HG03139 (cell line): Measurements from ENCODE around the gene RFLNA.

Experiments
- ATAC-seq: cut with Tn5 transposase; IDR thresholded peaks from one replicate; pipeline ENCODE4 v1.9.1; 2021; ENCODE audit not compliant: unreplicated experiment

Gene RFLNA

DNA sequence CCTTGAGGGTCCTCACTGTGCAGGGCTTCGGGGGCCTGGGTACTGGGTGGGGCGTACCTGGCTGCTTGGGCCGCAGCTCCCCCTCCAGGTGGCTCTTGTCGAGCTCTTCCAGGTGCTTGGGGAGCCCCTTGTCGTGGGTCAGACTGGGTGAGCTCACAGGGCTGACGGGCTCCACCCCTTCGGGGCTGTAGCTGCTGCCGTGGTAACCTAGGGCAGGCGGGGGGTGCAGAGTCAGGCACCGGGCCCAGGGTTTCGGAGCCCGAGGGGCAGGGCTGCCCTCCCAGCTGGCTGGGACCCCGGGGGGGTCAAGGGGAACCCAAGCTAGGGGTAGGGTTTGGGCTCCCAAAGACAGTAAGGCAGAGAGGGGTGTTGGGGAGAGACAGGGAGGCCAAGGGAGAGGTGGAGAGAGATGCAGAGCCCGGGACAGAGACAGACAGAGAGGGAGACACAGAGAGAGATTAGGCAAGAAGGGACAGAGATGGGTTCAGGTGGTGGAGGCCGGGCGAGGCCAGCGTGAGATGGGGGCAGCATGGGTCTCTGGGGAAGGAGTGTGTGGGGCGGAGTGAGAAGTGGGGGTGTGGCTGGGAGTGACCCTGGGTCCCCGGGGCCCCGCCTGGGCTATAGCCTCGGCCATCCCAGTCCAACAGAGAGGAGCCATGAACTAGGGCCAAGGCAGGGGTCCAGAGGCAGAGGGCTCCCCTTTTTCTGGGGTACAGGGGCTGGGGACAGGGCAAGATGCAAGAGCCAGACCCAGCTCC, 40.7 kb downstream of the RFLNA start:
- no peak for ATAC-seq

DNA sequence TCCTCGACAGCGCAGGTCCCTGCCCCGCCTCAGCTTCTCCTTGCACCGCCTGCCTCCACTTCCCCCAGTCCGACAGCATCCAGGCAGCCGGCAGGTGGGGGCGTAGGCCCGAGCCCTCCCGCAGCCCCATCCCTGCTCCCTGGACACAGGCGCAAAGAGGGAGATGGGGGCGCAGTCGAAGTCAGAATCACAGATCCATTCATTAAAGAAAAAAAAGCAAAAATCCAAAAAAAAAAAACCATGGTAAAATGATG, 41.2 kb downstream of the RFLNA start:
- no peak for ATAC-seq

DNA sequence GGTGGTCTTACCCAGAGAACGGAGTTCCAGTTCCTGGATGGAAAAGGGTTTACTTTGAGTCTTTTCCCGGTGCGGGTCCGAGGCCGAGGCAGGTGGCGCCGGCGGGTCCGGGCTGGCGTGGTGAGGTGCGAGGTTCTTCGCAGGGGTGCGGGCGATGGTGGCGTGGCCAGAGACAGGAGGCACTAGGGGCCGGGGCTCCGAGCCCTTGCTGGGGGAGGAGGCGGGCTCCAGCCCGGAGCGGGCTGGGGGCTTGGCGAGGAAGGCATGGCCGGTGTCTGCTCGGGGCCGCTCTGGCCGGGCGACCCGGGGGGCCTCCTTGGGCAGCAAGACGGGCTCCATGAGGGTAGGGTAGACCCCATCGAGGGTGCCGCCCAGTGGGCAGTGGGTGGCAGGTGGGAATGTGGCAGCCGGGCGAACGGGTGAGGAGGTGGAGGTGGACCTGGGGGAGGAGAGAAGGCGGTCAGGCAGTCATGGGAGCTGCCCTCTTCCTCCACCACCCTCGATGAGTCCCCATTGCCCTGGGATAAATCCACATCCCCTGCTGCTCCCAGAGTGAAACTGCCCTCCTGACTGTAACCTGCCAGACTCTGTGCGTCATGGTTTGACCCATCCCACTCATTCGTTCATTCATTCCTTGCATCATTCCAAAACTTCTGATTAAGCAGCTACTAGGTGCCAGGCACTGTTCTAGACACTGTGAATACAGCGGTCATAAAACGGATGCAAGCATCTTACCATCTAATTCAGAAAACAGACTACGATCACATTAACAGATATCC, 42.0 kb downstream of the RFLNA start:
- no peak for ATAC-seq

DNA sequence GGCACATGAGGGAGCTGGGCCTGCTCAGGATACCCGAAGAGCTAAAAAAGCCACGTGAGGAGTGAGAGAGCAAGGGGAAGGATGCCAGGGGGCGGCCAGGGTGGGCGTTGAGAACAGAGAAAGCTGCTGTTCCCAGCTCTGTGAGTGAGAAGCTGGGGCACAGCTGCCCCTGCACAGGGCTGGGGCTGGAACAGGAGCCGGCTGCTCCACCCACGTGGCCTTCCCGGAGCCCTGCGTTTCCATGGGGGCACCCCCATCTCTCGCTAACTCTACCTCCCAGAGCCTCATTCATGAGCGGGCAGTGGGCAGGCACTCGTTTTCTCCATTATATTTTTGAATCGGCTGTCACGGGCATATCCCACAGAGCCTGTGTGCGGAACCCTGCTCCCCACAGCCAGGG, 42.7 kb downstream of the RFLNA start:
- ATAC-seq = no peak

DNA sequence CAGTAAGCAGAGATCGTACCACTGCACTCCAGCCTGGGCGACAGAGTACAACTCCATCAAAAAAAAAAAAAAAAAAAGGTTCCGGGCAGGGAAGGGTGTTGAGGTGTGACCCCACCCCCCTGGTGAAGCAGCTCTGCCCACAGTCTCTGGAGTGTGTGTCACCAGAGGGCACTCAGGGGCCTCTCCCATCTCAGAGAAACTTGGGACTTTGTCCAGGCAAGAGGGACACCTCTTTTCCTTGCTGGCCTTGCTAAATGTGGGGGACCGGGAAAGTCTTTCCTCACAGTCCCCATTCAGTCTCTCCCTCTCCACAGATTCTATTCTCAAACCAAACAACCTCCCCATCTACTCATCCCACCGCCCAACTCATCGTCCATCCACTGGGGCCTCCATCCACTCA, 43.6 kb downstream of the RFLNA start:
- ATAC-seq = no peak

DNA sequence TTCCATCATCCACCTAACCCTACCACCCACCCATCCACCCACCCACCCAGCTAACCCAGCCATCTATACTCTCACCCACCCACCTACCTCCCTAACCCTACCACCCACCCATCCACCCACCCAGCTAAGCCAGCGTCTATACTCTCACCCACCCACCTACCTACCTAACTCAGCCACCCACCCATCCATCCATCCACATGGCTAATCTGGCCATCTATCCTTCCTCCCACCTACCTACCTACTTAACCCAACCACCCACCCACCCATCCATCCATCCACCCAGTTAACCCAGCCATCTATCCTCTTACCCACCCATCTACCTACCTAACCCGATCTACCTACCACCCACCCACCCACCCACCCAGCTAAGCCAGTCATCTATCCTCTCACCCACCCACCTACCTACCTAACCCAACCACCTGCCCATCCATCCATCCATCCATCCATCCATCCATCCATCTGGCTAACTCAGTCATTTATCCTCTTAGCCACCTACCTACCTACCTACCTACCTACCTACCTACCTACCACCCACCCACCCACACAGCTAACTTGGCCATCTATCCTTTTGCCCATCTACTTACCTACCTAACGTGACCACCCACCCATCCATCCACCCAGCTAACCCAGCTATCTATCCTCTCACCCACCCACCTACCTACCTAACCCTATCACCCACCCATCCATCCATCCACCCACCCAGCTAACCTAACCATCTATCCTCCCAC, 44.1 kb downstream of the RFLNA start:
- ATAC-seq = no peak

DNA sequence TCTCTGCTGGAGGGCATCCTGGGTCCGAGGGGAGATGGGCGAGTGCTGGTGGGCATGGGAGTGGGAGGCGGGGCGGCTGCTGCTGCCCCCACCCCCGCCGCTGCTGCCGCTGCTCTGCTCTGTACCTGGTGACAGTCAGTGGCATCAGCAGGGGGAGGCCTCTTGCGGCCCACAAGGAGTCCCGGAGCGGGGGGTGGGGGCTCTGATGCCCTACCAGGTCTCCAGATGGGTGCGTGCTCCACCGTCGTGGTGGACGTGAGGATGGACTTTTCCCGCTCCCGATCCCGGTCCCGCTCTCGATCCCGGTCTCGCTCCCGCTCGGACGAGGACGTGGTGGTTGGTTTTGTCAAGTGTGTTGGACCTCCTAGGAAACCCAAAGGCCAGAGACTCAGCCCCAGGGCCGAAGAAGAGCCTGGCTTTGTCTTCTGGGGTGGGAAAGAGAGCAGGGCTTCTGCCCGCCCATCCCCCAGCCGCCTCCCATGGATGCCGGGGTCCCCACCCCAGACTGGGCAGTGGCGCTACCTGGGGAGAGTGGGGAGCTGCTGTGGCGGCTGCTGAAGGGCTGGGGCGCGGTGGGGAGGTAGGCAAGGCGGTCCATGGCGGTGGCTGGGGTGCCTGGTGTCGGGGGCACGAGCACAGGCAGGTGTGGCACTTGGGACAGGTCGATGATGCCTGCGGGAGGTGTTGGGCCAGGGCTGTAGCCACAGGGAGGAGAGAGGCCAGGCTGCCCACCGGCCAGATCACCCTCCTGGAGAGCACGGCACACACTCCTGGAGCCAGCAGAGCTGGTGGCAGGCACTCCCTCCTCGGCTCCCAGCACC, 45.4 kb downstream of the RFLNA start:
- ATAC-seq = no peak

DNA sequence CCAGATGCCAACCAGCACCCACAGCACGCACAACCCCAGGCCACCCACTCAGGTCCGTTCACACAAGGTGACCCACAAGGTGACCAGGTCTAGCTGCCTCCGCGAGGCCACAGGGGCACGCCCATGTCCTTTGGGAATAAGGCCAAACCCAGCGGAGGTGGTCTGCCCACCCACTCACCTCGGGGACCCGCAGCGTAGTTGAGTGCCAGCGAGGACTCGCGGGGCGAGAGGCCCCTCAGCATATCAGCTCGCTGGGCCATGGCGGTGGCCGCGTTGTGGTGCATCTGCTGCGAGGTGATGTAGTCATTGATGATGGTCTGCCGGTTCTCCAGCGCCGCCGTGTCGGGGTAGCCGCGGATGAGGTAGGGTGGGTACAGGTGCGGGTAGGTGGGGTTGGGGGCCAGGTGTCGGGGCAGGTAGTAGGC, 46.8 kb downstream of the RFLNA start:
- ATAC-seq = no peak

DNA sequence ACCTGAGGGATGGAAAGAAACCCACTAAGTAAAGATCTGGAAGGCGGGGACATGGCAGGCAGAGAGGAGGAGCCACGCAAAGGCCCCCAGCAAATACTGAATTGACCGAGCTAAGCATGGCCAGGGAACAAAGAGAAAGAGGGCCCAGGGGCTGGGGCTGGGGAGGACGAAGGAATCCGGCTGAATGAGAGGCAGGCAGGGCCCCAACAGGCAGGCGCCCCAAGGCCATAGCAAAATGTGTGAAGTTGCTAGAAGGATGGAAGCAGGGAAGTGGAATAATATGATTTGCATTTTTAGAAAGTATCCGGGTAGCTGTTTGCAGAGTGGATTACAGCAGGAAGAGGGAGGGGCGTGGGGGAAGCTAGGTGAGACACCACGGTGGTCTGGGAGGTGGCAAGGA, 49.1 kb downstream of the RFLNA start:
- ATAC-seq = no peak

DNA sequence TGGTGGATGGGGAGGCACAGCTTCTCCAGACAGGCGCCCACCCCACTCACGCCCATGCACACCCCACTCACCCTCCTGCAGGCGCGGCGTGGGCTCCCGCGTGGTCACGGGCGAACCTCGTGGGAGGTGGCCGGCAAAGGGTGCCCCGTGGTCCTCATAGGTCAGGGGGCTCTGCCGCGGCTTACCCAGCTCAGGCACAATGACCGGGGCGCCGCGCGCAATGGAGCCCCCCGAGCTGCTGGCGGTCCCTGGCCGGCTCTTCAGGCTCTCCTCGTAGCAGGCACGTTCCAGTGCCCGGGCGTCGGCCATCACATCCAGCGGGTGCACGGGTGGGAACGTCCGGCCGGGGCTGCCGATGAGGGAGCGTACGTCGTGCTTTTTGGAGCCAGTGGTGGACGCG, 49.6 kb downstream of the RFLNA start:
- ATAC-seq = no peak

DNA sequence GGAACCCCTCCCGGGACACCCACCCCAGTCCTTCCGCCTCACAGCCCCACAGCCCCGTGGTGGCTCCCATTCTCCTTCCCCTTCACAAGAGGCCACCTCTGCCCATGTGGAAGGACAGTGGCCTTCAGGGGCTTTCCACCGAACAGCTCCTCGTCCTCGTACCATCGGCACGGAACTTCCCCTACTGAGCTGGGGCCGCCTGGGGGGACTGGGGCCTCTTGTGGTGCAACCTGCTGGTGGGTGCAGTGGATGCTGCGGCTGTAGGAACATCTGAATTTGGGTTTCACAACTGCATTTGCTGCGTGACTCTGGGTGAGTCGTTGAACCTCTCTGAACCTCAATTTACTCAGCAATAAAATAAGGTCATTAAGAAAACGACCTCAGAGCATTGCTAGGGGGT, 50.9 kb downstream of the RFLNA start:
- no peak for ATAC-seq

DNA sequence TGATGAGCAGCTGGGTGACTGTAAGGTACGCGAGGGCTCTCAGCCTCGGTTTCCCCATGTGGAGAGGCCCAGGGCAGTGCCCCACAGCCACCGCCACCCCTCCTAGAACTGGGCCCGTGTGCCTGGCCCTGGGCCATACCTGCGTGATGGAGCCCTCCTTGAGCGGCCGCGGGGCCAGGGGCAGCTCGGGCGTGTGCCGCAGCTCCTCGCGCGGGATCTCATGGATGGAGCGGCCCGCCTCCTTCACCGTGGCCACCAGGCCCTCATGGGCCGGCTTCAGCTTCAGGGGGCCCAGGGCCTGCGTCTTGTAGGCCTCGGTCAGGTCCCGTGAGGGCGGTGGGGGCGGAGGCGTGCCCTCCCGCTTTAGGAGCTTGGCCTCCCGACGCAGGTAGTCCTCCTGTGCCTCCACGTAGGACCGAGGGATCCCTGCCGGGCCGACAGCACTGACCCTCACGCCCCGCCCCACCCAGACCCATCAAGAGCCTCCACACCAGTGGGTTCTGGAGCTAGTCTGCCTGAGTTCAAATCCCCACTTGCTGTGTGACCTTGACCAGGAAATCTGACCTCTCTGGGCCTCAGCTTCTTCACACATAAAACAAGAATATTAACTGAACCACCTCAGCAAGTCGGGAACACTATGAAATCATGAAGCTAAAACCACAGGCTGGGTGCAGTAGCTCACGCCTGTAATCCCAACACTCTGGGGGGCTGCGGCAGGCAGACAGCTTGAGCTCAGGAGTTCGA, 51.7 kb downstream of the RFLNA start:
- no peak for ATAC-seq

DNA sequence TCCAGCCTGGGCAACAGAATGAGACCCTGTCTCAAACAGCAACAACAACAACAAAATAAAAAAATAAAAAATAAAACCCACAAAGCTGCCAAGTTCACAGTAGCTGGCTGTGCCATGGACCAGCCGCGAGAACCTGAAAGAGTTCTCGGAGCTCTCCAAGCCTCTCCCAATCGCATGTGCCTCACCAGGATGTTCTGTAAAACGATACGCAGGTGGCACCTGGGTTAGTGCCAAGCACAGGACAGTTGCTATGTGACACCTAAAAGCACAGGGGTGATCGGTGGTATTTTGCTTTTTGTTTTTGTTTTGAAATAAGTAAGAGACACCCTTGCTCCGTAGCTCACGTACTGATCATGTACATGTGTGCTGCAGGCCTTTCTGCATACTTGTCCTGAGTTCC, 52.4 kb downstream of the RFLNA start:
- no peak for ATAC-seq

DNA sequence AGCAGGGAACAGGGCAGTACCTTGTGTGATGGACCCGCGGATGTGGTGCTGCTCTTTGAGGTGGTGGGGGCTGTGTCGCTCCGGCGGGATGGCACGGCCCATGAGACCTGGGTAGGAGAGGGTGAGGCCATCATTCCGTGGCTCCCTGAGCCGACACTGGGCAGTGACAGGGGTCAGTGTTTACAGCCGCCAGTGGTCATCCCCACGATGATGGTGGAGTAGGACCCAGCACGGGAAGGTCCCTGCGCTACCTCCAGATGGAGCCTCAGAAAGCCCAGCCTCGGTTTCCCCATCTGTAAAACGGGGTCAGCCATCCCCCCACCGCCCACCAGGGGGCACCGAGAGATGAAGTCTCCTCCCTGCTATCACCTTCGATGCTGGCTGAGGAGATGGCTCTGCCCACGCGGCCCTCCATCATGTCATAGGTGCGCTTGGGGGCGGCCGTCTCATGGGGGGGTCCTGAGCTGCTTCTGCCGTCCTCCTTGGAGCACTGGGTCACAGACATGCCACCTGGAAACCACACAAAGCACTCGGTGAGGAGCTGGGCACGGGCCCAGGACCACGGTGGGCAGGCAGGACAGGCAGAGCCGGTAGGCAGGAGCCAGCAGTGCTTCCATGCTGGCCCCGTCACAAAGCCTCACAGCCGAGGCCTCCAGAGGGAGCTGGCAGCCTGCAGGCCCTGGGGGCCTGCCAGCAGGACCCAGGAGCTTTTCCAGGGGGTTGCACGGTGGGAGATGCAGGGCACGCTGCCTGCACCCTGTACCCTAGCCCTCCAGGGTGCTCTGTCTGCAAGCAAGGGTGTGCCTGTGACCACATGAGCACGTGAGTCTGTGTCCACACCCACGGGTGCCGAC, 53.1 kb downstream of the RFLNA start:
- no peak for ATAC-seq

DNA sequence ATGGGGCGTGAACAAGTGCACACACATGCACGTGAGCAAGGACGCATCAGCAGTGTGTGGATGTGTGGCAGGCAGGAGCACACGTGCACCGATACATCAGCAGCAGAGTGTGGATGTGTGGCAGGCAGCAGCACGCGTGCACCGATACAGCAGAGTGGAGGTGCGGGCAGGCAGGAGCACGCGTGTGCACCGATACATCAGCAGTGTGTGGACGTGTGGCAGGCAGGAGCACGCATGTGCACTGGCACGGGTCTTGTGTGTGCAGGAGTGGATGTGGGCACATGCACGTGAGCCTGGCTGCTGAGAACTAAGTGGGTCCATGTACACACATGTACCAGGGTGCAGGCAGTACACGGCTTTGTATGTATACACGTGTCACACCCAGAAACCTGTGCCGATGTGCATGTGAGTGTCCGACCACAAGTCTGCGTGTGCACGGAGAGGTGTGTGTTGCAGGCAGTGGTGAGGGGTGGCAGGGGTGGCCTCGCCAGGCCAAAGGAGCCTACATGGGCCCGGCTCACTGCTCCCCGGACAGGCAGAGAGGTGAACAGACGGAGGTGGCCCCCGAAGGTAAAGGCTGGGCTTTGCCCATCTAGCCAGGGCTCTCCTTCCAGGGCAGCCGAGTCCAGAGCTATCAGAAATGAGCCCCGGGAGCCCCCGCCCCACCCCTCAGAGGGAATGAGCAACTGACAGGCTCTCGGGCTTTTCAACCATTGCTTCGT, 53.9 kb downstream of the RFLNA start:
- ATAC-seq = no peak

DNA sequence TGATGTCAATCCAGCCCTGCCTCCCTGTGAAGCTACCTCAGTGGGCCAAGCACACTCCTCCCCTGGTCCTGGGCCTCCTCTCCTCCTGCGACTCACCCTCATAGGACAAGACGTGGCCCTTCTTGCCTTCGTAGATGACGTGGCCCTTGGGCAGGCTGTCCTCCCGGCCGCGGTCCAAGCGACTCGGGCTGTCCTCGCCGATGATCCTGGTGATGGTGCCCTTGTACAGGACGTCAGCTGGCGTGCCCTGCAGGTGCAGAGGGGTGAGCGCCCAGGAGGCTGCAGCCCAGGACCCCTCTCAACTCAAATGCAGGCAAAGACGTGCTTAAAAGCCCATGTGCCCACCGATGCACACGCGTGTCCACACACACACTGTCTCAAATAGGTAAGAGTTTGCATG, 55.6 kb downstream of the RFLNA start:
- ATAC-seq = no peak

DNA sequence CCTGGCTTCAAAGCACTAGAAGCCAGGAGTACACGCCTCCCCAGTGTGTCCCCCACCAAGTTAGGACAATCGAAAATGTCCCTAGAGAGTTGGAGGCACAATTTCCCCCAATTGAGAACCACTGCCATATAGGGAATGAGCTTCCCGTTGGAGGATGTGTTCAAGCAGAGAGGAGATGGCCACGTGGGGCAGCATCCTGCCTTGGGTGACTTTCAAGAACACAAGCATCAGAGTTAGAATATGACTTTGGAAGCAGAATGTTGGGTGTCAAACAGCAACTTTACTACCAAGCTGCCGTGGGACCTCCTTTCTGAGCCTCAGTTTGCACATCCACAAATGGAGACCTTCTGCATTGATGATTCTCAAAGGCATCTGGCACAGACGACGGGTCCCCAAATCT, 56.5 kb downstream of the RFLNA start:
- ATAC-seq = no peak

DNA sequence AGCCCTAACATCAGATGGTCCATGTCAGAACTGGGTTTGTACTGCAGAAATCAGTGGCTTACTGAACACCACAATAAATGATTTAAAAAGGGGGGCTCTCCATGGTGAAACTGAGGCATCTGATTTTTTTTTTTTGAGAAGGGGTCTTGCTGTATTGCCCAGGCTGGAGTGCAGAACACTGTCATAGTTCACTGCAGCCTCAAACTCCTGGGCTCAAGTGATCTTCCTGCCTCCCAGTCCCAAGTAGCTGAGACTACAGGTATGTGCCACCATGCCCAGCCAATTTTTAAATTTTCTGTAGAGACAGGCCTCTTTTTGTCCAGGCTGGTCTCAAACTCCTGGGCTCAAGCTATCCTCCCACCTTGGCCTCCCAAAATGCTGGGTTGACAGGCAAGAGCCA, 57.4 kb downstream of the RFLNA start:
- ATAC-seq = no peak

DNA sequence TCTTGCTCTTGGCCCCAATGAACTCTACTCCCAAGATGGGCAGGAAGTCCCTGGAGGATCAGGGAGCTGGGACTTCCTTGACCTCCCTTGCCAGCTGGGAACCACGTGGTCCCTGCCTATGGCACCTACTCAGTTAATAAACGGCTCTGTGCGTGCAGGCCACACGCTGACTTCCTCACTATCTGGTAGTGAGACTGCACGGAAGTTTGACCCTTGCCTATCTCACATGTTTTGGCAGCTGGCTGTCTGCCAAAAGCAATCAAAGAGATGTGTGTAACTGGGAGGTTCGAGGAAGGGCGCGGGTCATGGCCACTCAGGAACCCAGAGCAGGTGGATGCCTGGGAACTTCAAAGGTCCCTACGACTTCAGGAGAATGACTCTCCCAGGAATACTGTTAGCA, 57.9 kb downstream of the RFLNA start:
- no peak for ATAC-seq
